ENCODE data around the gene ENTPD7. TPM values are rescaled to one million over a fixed set of nuclear protein-coding genes. Genes with fewer than 3 reads are reported as not detected.

ENTPD7 gene
- total RNA-seq, 1 donor from 2014 or later, result 11.0 TPM

DNA sequence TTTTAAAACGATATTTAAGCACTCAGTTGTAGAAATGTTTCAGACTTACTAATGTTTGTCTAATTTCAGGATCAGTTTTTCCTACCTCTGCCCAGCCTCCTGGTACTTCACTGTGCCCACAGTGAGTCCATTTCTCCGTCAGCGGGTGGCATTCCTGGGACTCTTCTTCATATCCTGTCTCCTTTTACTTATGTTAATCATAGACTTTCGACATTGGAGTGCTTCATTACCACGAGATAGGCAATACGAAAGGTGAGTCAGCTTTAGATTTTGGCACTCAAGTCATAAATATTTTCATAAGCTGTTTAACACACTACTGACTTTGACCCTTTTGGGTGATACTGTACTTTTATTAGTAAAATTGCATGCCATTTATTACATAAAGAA, 2.1 kb downstream of the ENTPD7 start:
- Mint-ChIP-seq H3K4me3 (ENCODE audit: unreplicated experiment) (no peak overlapping the region), H3K27me3 (ENCODE audit: unreplicated experiment) (peaks cover 2% of the 10 kb centered on the region), H3K27ac (ENCODE audit: unreplicated experiment) (no peak overlapping the region), H3K36me3 (ENCODE audit: unreplicated experiment) (no peaks in the 10 kb centered on the region), H3K4me1 (ENCODE audit: low read depth, unreplicated experiment) (peaks cover 4% of the 10 kb centered on the region), H3K9me3 (ENCODE audit: unreplicated experiment) (no peaks in the 10 kb centered on the region)
- DNase-seq, result no peak
- TF ChIP-seq, protein P1, sequence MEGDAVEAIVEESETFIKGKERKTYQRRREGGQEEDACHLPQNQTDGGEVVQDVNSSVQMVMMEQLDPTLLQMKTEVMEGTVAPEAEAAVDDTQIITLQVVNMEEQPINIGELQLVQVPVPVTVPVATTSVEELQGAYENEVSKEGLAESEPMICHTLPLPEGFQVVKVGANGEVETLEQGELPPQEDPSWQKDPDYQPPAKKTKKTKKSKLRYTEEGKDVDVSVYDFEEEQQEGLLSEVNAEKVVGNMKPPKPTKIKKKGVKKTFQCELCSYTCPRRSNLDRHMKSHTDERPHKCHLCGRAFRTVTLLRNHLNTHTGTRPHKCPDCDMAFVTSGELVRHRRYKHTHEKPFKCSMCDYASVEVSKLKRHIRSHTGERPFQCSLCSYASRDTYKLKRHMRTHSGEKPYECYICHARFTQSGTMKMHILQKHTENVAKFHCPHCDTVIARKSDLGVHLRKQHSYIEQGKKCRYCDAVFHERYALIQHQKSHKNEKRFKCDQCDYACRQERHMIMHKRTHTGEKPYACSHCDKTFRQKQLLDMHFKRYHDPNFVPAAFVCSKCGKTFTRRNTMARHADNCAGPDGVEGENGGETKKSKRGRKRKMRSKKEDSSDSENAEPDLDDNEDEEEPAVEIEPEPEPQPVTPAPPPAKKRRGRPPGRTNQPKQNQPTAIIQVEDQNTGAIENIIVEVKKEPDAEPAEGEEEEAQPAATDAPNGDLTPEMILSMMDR (IDR thresholded peaks at IDR 0.05; ENCODE audit: partially characterized antibody, unreplicated experiment), result no peak

GRCh38 chr10:99665304-99665703, 6.0 kb downstream of the ENTPD7 start:
- no peaks in the 10 kb centered on the region for H3K36me3 Mint-ChIP-seq (ENCODE audit: unreplicated experiment)
- no peak for DNase-seq
- H3K4me3 Mint-ChIP-seq (ENCODE audit: unreplicated experiment), result no peak overlapping the region
- H3K9me3 Mint-ChIP-seq (ENCODE audit: unreplicated experiment), result no peaks in the 10 kb centered on the region
- TF ChIP-seq, protein P1 (IDR thresholded peaks at IDR 0.05; ENCODE audit: partially characterized antibody, unreplicated experiment), result no peak
- H3K4me1 Mint-ChIP-seq (ENCODE audit: low read depth, unreplicated experiment), result peaks cover under 1% of the 10 kb centered on the region
- H3K27ac Mint-ChIP-seq (ENCODE audit: unreplicated experiment), result no peak overlapping the region
- no peaks in the 10 kb centered on the region for H3K27me3 Mint-ChIP-seq (ENCODE audit: unreplicated experiment)

GRCh38 chr10:99667108-99667751, 7.9 kb downstream of the ENTPD7 start:
- Mint-ChIP-seq H3K4me1 (ENCODE audit: low read depth, unreplicated experiment) (no peaks in the 10 kb centered on the region), H3K27me3 (ENCODE audit: unreplicated experiment) (no peaks in the 10 kb centered on the region), H3K36me3 (ENCODE audit: unreplicated experiment) (no peaks in the 10 kb centered on the region), H3K4me3 (ENCODE audit: unreplicated experiment) (no peak overlapping the region), H3K27ac (ENCODE audit: unreplicated experiment) (no peak overlapping the region), H3K9me3 (ENCODE audit: unreplicated experiment) (no peaks in the 10 kb centered on the region)
- TF ChIP-seq, protein P1 (IDR thresholded peaks at IDR 0.05; ENCODE audit: partially characterized antibody, unreplicated experiment), result no peak
- no peak for DNase-seq

GRCh38 chr10:99671386-99671785, 12.1 kb downstream of the ENTPD7 start:
- TF ChIP-seq, protein P1 (IDR thresholded peaks at IDR 0.05; ENCODE audit: partially characterized antibody, unreplicated experiment), result no peak
- no peak for DNase-seq

DNA sequence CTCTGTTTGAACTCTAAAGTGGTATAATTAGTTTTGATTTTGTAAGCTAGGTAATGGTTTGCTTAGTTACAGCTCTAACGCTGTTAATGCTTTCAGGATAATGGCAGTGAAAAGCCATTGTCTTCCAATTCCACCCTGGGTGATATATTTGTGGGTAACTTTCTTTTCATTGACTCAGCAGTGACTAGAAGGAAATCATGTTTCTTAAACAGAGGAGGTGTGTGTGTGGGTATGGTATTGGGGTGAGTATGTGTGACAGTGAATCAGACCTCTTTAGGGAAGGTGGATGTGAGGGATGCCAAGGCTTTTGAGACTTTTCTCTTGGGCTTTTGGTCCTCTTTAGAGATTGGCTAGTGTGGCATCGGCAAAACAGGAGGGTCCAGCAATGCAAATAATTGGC, 13.6 kb downstream of the ENTPD7 start:
- Mint-ChIP-seq H3K36me3 (ENCODE audit: unreplicated experiment) (no peaks in the 10 kb centered on the region), H3K4me3 (ENCODE audit: unreplicated experiment) (no peak overlapping the region), H3K4me1 (ENCODE audit: low read depth, unreplicated experiment) (no peaks in the 10 kb centered on the region), H3K27ac (ENCODE audit: unreplicated experiment) (no peak overlapping the region), H3K27me3 (ENCODE audit: unreplicated experiment) (no peaks in the 10 kb centered on the region), H3K9me3 (ENCODE audit: unreplicated experiment) (no peaks in the 10 kb centered on the region)
- TF ChIP-seq, protein P1 (IDR thresholded peaks at IDR 0.05; ENCODE audit: partially characterized antibody, unreplicated experiment), result no peak
- DNase-seq, result no peak

More at GRCh38 chr10:99671386-99671785, 12.1 kb downstream of the ENTPD7 start:
- Mint-ChIP-seq H3K36me3 (ENCODE audit: unreplicated experiment) (no peaks in the 10 kb centered on the region), H3K4me1 (ENCODE audit: low read depth, unreplicated experiment) (no peaks in the 10 kb centered on the region), H3K27ac (ENCODE audit: unreplicated experiment) (no peak overlapping the region), H3K27me3 (ENCODE audit: unreplicated experiment) (no peaks in the 10 kb centered on the region), H3K9me3 (ENCODE audit: unreplicated experiment) (no peaks in the 10 kb centered on the region), H3K4me3 (ENCODE audit: unreplicated experiment) (no peak overlapping the region)
